ENCODE results near the gene PCDHGA12.

GRCh38 chr5:141393267-141393666, 37.0 kb upstream of the PCDHGA12 start:
- TF ChIP-seq CTCF (IDR thresholded peaks at IDR 0.05) = no peak
- TF ChIP-seq POLR2A (IDR thresholded peaks at IDR 0.05) = no peak
